Lung microvascular endothelial cell (primary cell): Measurements from ENCODE around the gene CACFD1. TPM values are rescaled to one million over a fixed set of nuclear protein-coding genes. Genes with fewer than 3 reads are reported as not detected.

Source experiments
- DNase-seq, 2 donors: peaks; one replicate each; pipeline versions ENCODE4 v3.0.0 to v3.0.0-alpha.2; 2010; ENCODE audit warnings: low read depth in 2 of 2
- total RNA-seq: library from RNA; depleted of rRNA; stranded (reverse); fragments of >200 nt; gene quantifications from 2 replicates; pipeline ENCODE4 v1.2.1, GENCODE V29; 2014

Gene CACFD1
- total RNA-seq, 1 donor from 2014 or later = 15.9 TPM

GRCh38 chr9:133496861-133497842 is 37.4 kb downstream of the CACFD1 start:
- no peak for DNase-seq

DNA sequence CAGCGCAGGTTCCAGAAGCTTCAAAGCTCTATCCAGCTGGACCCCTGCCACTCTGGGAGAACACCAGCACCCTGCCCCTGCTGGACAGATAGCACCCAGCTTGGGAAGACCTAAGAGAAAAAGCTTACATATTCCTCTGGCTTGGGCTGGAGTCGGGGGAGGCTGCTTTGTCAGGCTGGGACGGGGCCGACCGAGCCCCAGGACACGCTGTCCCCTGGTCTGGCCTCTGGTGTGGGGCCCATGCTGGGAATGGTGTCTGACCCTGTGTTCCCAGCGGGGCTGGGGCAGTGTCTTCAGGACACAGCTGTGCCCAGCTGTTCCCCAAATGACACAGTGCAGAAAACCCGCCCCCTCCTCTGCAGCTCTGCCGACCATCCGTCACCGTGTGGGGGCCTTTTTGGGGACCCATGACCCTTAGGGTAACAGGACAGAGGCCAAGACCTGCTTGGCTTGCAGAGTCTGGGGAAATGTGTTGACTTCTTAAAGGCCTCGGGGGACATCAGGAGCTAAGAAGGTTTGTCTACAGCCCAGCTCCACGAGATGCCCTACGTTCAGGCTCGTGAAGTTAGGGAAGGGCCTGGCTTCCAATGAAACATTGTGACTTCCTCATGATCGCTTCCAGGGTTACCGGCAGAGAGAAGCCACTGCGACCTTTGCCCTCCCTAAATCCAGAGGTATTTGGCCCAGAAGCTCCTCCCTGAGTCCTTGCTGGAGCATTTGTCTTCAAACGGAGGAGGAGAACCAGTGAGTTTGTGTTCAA is 39.5 kb downstream of the CACFD1 start:
- DNase-seq = no peak

DNA sequence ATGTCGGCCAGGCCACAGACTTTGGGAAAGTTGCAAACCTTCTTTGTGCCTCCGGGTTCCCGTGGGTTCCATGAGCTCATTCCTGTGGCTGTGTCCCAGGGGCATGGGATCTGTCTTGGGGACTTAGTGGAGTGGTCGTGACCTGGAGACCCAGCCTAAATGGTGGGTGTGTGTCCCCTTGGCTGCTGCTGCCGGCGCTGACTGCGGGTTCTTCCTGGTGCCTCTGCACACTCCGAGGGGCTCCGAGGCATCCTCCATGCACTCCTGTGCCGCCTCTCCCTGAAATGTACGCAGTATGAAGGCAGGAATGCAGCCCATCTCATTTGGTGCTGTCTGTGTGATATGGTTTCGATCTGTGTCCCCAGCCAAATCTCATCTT is 40.1 kb downstream of the CACFD1 start:
- DNase-seq = no peak

- DNase-seq = no peak
Observed at GRCh38 chr9:133502112-133502511, 42.3 kb downstream of the CACFD1 start.

GRCh38 chr9:133505186-133505830 is 45.5 kb downstream of the CACFD1 start:
- no peak for DNase-seq

- no peak for DNase-seq
Observed at GRCh38 chr9:133505901-133506652, 46.3 kb downstream of the CACFD1 start.

DNA sequence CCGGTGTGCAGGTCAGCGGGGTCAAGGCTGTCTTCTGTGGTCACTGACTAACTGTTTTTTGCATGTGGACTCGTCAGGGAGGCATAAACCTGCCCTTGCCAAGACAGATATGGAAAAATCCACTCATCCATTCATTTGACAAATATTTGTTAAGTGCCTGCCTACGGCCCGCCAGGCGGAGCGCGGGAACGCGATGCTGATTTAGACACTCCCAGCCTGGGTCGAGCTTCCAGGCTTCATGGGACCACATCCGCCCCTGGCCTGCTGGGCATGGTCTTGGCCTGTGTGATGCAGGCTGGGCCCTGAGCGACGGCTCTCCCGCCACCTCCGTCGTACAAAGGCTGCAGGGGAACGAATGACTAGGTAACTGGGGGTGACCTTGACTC is 46.9 kb downstream of the CACFD1 start:
- DNase-seq = peak in 1 of 2 donors; percentile 56

DNA sequence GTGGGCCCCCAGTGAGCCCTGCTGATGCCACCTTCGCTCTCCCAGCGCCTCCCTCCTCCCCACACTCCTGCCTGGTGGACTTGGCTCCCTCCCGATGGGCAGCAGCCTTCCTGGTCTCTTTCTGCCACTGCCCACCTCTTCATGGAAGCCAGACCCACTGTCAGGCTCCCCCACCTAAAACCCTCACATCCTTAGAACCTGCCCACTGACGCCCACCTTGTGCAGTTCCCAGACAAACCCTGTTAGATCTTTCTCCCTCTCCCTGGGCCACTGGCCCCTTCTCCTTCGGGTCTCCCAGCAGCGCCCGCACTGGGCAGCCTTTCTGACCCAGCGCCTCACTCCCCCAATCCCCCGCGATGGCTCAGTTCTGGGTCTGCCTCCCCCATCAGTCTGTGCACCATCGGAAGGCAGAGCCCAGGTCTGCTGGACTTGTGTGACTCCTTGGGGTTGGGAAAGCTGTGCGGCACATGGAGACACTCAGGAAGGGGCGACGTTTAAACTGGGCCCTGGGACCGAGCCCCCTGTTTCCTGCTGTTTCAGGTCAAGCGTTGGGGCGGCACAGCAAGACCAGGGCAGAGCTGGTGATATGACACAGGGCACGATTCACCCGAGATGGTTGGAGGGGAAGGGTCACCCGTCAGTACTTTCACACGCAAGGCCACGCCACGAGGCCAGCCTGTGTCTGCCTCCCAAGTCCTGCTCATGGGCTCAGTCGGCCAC is 47.6 kb downstream of the CACFD1 start:
- DNase-seq = no peak

DNA sequence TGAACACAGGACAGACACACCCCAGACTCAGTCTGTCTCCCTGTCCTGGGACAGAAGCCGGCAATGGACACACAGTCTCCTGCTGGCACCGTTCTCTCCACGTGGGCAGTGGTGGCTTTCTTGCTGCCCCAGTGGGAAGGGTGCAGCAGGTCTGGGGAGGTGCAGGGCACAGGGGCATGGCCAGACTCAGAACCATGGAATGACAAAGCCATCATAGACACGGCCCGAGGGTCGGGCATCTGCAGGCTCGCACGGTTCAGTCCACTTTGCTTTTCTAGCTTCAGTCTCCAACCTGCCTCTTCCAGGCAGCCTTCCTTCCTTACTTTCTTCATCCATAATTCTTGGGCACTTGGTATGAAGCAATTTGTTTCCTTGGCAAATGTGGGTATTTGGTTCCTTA is 48.3 kb downstream of the CACFD1 start:
- DNase-seq = no peak

- peak in 1 of 2 donors; percentile 12 for DNase-seq
Observed at GRCh38 chr9:133509179-133510083, 49.7 kb downstream of the CACFD1 start.

DNA sequence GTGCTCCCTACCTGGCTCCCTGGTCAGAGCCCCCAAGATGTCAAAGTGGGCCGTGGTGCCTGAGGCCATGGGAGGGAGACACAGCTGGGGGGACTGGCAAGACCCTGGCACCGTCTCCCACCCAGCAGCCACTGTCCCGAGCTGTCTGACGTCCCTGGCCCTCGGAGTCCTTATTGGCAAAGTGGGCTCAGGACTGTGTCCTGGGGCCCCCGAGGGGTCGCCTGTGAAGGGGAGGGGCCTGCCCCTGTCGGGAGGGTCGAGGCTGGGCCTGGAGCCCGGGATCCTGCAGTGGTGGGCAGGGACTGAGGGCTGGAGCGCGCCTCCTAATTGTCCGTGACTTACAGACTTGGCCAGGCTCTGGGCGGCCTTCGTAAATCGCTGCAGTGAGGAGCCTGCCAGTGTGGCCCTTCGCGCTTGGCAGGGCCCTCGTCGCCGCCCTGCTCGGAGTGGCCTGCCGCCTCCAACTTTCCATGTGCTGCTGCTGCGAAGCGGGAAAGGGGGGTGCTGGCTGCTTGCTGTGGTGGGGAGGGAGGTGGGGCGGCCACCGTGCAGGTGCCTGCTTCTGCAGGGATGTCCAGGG is 51.2 kb downstream of the CACFD1 start:
- DNase-seq = no peak

DNA sequence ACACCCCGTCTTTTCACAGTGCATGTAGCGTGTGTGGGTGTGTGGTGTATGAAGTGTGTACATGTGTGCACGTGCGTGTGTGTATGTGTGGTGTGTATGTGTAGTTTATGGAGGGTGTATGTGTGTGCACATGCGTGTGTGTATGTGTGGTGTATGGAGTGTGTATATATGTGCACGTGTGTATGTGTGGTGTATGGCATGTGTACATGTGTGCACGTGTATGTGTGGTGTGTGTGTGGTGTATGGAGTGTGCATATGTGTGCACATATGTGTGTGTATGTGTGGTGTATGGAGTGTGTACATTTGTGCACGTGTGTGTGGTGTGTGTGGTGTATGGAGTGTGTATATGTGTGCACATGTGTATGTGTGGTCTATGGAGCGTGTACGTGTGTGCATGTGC is 51.8 kb downstream of the CACFD1 start:
- no peak for DNase-seq

GRCh38 chr9:133512253-133513213 is 52.8 kb downstream of the CACFD1 start:
- DNase-seq = no peak

DNA sequence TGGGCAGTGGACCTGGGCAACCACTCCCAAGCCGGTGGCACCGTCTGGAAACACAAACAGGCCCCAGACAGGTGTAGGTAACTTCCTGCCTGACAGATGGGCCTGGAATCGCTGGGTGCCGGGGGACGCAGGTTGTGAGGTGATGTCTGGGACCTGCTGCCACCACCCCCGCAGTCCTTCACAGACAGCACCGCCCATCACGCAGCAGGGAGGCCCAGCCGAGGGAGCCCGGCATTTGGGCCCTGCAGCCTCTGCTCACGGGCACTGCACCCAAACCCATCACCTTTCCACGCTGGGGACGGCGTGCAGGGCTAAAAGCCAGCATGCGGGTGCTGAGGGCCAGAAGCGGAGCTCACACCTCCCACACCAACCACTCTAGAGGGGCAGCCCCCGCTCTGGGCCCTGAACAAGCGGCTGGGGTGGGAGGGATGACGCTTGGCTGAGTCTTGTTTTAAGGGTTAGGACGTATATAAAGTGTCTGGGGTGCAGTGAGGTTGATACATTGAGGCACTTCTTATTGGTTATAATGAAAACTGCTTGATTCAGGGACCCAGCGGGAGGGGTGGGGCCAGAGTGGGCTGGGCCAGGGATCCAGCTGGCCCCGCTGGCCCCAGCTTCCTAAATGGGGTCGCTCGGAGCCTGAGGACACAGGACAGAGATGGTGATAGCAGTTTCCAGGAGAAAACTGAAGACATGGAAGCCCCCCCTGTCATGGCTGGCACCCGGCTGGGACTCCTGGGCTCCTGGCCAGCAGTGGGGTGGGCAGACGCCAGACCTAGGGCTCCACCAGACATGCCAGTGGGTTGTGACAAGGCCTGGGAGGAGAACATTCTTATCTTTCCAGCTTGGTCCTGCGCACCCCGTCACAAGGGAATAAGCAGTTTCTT is 53.7 kb downstream of the CACFD1 start:
- DNase-seq = no peak

DNA sequence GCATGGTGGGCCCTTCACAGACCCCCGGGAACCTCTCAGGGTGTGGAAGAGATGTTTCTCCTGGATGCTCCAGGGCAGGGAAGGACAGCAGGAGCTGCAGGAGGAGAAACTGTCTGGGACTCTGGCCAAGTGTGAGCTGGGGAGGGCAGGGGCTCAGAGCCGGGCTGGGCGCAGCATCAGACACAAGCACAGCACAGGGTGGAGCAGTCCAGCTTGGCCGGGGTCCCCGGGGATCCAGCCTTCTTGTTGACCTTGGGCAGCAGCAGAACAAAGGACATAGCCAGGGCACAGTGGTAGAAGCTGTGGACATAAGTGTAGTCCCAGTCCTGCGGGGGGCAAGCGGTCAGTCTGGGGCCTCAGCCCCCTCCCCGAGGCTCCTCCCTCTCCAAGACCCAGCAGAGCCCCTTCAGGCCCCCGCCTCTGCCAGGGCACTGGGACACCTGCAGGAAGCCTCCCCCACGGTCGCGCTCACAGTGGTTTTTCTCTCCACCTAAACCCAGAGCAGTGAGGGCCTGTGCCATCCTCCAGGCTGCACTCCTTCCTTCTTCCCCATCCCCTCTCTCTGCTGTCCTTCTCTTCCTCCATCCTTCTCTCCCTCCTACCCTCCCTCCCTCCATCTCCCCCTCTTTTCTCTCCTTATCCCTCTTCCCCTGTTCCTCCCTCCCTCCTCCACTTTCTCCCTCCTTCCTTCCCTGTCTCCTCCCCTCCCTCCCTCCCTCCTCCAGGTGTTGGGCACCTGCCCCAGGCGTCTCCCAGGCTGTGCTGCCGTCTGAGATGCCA is 54.9 kb downstream of the CACFD1 start:
- no peak for DNase-seq

DNA sequence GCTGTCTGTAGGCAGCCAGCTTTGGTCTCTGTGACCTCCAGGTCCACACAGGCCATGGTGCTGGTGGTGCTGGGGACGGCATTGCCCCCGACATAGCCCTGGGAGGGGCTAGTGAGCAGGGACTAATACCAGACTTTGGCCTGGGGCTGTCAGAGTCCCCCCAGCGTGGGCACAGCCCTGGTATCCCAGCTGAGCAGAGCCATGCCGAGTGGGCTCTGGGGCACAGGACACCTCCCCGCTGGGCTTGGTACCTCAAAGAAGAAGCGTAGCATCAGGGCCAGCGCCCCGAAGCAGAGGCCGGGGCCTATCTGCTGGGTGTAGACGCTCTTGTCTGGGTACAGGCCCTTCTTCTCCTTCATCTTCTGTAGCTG is 55.4 kb downstream of the CACFD1 start:
- DNase-seq = no peak
